22Rv1 (cell line): ENCODE data around the gene C1QTNF9.
"Not testable (repeated sequence)": the region's sequence is repeated elsewhere in the genome, so short reads cannot be mapped to it uniquely, and the experiment has no call there.

Experiments used
- H3K27ac ChIP-seq: fragments of 450-650 bp; 2 replicates; pipeline ENCODE4 v1.5.1; 2017
- CTCF ChIP-seq: fragments of 450-650 bp; IDR thresholded peaks from 2 replicates; pipeline ENCODE4 v1.5.1; 2017; ENCODE audit warnings: mild to moderate bottlenecking
- ZFX ChIP-seq: fragments of 450-650 bp; IDR thresholded peaks from 2 replicates; pipeline ENCODE4 v1.6.1; 2017; ENCODE audit warnings: antibody characterized with exemption, borderline replicate concordance

C1QTNF9 gene

GRCh38 chr13:24308488-24309020 is 826 bp upstream of the C1QTNF9 start:
- TF ChIP-seq ZFX = no peak
- TF ChIP-seq CTCF = no peak
- H3K27ac ChIP-seq = no peak overlapping the region

GRCh38 chr13:24313439-24313838 is 4.1 kb downstream of the C1QTNF9 start:
- no peak overlapping the region for H3K27ac ChIP-seq
- TF ChIP-seq ZFX (no peak), CTCF (0 out of 2 replicates have a peak, but pooled peaks have one; percentile 9)

GRCh38 chr13:24317835-24318234 is 8.5 kb downstream of the C1QTNF9 start:
- not testable (repeated sequence) for H3K27ac ChIP-seq

GRCh38 chr13:24318878-24319277 is 9.5 kb downstream of the C1QTNF9 start:
- H3K27ac ChIP-seq = not testable (repeated sequence)

- H3K27ac ChIP-seq = not testable (repeated sequence)
Measured at GRCh38 chr13:24319641-24320040, 10.3 kb downstream of the C1QTNF9 start.

- H3K27ac ChIP-seq = not testable (repeated sequence)
Measured at GRCh38 chr13:24321416-24321815, 12.0 kb downstream of the C1QTNF9 start.

GRCh38 chr13:24322470-24322869 is 13.1 kb downstream of the C1QTNF9 start:
- TF ChIP-seq CTCF = peak; percentile 63
- not testable (repeated sequence) for H3K27ac ChIP-seq

- no peak for TF ChIP-seq CTCF
- no peak for TF ChIP-seq ZFX
- H3K27ac ChIP-seq = no peak overlapping the region
Measured at GRCh38 chr13:24323036-24323738, 13.8 kb downstream of the C1QTNF9 start.

- H3K27ac ChIP-seq = no peak overlapping the region
- TF ChIP-seq ZFX = no peak
- no peak for TF ChIP-seq CTCF
Measured at GRCh38 chr13:24323739-24324075, 14.3 kb downstream of the C1QTNF9 start.

GRCh38 chr13:24327598-24327997 is 18.2 kb downstream of the C1QTNF9 start:
- H3K27ac ChIP-seq = not testable (repeated sequence)
